HepG2 (cell line): ENCODE data around the gene TBX5. TPM values are rescaled to one million over a fixed set of nuclear protein-coding genes. Genes with fewer than 3 reads are reported as not detected.

Experiments used
- ATAC-seq: fragments of 200-7000 bp; cut with Tn5 transposase; 3 replicates; pipeline ENCODE4 v1.9.1; 2020; ENCODE audit warnings: mild to moderate bottlenecking, moderate library complexity
- BruUV-seq: library from RNA; stranded (reverse); fragments of 400-500 nt; replicated peaks from 2 replicates; lab custom pipeline; 2021; lab: Mats Ljungman, UMichigan
- CTCF ChIA-PET: fragments of 300-600 bp; formaldehyde crosslinking; extraction: SDS; loops from one replicate; lab custom pipeline; 2021; ENCODE audit warnings: low total read pairs, inconsistent platforms, low intra/inter-chr PET ratio; lab: Yijun Ruan, JAX
- POLR2A ChIA-PET: fragments of 350-600 bp; sonication (Branson Sonifier 250); formaldehyde crosslinking; loops from one replicate; lab custom pipeline; 2020; ENCODE audit warnings: antibody characterized with exemption, inconsistent platforms; lab: Yijun Ruan, JAX
- DNase-seq: peaks from one replicate; pipeline ENCODE4 v3.0.0-alpha.2; 2015; ENCODE audit warnings: low spot score
- FAIRE-seq: peaks from 3 replicates; lab custom pipeline; 2011; peaks lifted over from hg19 to GRCh38; lab: Jason Lieb, UNC
- H2AFZ ChIP-seq: one replicate; pipeline ENCODE4 v1.6.1; 2011; ENCODE audit warnings: low read length, inconsistent platforms
- H3K27ac ChIP-seq: fragments of 300-600 bp; 3 replicates; pipeline ENCODE4 v1.8.0; 2011; ENCODE audit warnings: mixed run types, mild to moderate bottlenecking, mixed read lengths, low read length, inconsistent platforms; ENCODE audit not compliant: insufficient read depth; ENCODE audit errors: extremely low read length
- H3K27me3 ChIP-seq, 2 experiments: fragments of 200-600 bp in 1 of 2; 2 replicates in 1 of 2; 3 replicates in 1 of 2; pipeline versions ENCODE4 v1.6.0 to v1.8.0; 2011; ENCODE audit warnings: low read length in 2 of 2, mild to moderate bottlenecking in 2 of 2, moderate library complexity in 2 of 2, inconsistent platforms in 1 of 2; ENCODE audit not compliant: insufficient read depth in 2 of 2, control insufficient read depth in 1 of 2
- H3K36me3 ChIP-seq, 2 experiments: fragments of 200-600 bp in 1 of 2; replicated peaks in 1 of 2; 2 replicates in 1 of 2; 3 replicates in 1 of 2; pipeline versions ENCODE4 v1.5.1 to v1.8.0; 2011; ENCODE audit warnings: low read length in 2 of 2, inconsistent platforms in 1 of 2; ENCODE audit not compliant: insufficient read depth in 2 of 2, control insufficient read depth in 1 of 2
- H3K4me1 ChIP-seq: 2 replicates; pipeline ENCODE4 v1.5.1; 2012; ENCODE audit warnings: low read length, inconsistent platforms; ENCODE audit not compliant: insufficient read depth
- H3K4me2 ChIP-seq: 2 replicates; pipeline ENCODE4 v1.6.0; 2011; ENCODE audit warnings: low read depth, low read length, inconsistent platforms
- H3K4me3 ChIP-seq, 3 experiments: fragments of 200-600 bp in 1 of 3; sonication (generic), shearing (Covaris generic) in 1 of 3; replicated peaks in 1 of 3; 2 replicates each; pipeline ENCODE4 v1.5.1; 2011 to 2016; ENCODE audit warnings: low read length in 3 of 3, inconsistent platforms in 2 of 3, low read depth in 2 of 3, mild to moderate bottlenecking in 2 of 3, control low read depth in 1 of 3, mixed read lengths in 1 of 3; ENCODE audit not compliant: insufficient read depth in 1 of 3
- H3K79me2 ChIP-seq: one replicate; pipeline ENCODE4 v1.6.1; 2011; ENCODE audit warnings: low read length, inconsistent platforms; ENCODE audit not compliant: insufficient read depth
- H3K9ac ChIP-seq: 2 replicates; pipeline ENCODE4 v1.6.0; 2011; ENCODE audit warnings: mild to moderate bottlenecking, low read depth, low read length, inconsistent platforms; ENCODE audit not compliant: insufficient read depth
- H3K9me3 ChIP-seq: 2 replicates; pipeline ENCODE4 v1.5.1; 2012; ENCODE audit warnings: mild to moderate bottlenecking, low read length
- H4K20me1 ChIP-seq: 2 replicates; pipeline ENCODE4 v1.6.0; 2011; ENCODE audit warnings: inconsistent platforms, mild to moderate bottlenecking, low read length, moderate library complexity; ENCODE audit not compliant: insufficient read depth
- CBX1 ChIP-seq: IDR thresholded peaks from one replicate; pipeline ENCODE4 v1.6.1; 2016; ENCODE audit warnings: antibody characterized with exemption, low read depth
- CCDC6 ChIP-seq: sonication (generic); formaldehyde crosslinking; IDR thresholded peaks from 2 replicates; pipeline ENCODE4 v1.8.1; 2022; ENCODE audit warnings: mild to moderate bottlenecking, missing genetic modification reagents, moderate library complexity
- IRX3 ChIP-seq: sonication (generic); formaldehyde crosslinking; IDR thresholded peaks from 2 replicates; pipeline ENCODE4 v1.8.1; 2023; ENCODE audit warnings: mild to moderate bottlenecking, low read depth, missing genetic modification reagents, borderline replicate concordance
- JUNB ChIP-seq: sonication (generic); formaldehyde crosslinking; IDR thresholded peaks from 2 replicates; pipeline ENCODE4 v1.8.0; 2022; ENCODE audit warnings: missing genetic modification reagents, mild to moderate bottlenecking, borderline replicate concordance
- KDM4B ChIP-seq: sonication (generic); formaldehyde crosslinking; IDR thresholded peaks from 2 replicates; pipeline ENCODE4 v1.4.0; 2020; ENCODE audit warnings: missing genetic modification reagents
- KLF6 ChIP-seq: IDR thresholded peaks from 2 replicates; pipeline ENCODE4 v1.8.0; 2016; ENCODE audit warnings: missing biosample characterization, missing genetic modification reagents
- SALL2 ChIP-seq: sonication (generic); formaldehyde crosslinking; IDR thresholded peaks from 2 replicates; pipeline ENCODE4 v1.8.1; 2023; ENCODE audit warnings: mild to moderate bottlenecking, missing genetic modification reagents, inconsistent platforms
- SMAD9 ChIP-seq: sonication (generic); formaldehyde crosslinking; IDR thresholded peaks from 2 replicates; pipeline ENCODE4 v1.5.1; 2020; ENCODE audit warnings: mild to moderate bottlenecking, missing genetic modification reagents
- SMYD3 ChIP-seq: sonication (generic); formaldehyde crosslinking; IDR thresholded peaks from 2 replicates; pipeline ENCODE4 v1.8.1; 2023; ENCODE audit warnings: mild to moderate bottlenecking, missing genetic modification reagents
- TBP ChIP-seq: sonication (generic); formaldehyde crosslinking; IDR thresholded peaks from 2 replicates; pipeline ENCODE4 v1.5.0; 2020; ENCODE audit warnings: missing genetic modification reagents
- TRIM24 ChIP-seq: sonication (generic); formaldehyde crosslinking; IDR thresholded peaks from 2 replicates; pipeline ENCODE4 v1.8.0; 2022; ENCODE audit warnings: mild to moderate bottlenecking, missing genetic modification reagents
- ZNF253 ChIP-seq: sonication (generic); formaldehyde crosslinking; IDR thresholded peaks from 2 replicates; pipeline ENCODE4 v1.8.0; 2022; ENCODE audit warnings: mild to moderate bottlenecking, missing genetic modification reagents, borderline replicate concordance
- ZNF329 ChIP-seq: sonication (generic); formaldehyde crosslinking; IDR thresholded peaks from 2 replicates; pipeline ENCODE4 v1.9.0; 2021; ENCODE audit warnings: low read depth, mild to moderate bottlenecking, missing genetic modification reagents
- ZNF724P ChIP-seq: sonication (generic); formaldehyde crosslinking; IDR thresholded peaks from 2 replicates; pipeline ENCODE4 v1.8.0; 2022; ENCODE audit warnings: missing genetic modification reagents, borderline replicate concordance
- ZNF878 ChIP-seq: sonication (generic); formaldehyde crosslinking; IDR thresholded peaks from 2 replicates; pipeline ENCODE4 v1.8.1; 2023; ENCODE audit warnings: mild to moderate bottlenecking, missing genetic modification reagents, moderate library complexity
- WGBS: methylation state at CpG from one replicate; pipeline ENCODE4 v1.1.6; 2017; ENCODE audit warnings: low lambda C conversion rate; 5-methylcytosine and 5-hydroxymethylcytosine counted together
- in situ Hi-C: cut with HindIII; loops from 2 replicates; pipeline ENCODE4 v1.10.0; 2017; ENCODE audit warnings: low pct_unique_long_range_greater_than_20kb; ENCODE audit not compliant: extremely low pct_ligation_motif_present
- intact Hi-C: fragments of 100-400 bp; cut with micrococcal nuclease; formaldehyde crosslinking; loops from one replicate; pipeline ENCODE4 v1.10.0; 2022; ENCODE audit not compliant: unreplicated experiment
- polyA plus RNA-seq, 8 experiments: library from polyadenylated mRNA; depleted of rRNA in 3 of 8; stranded (reverse) in 7 of 8; unstranded in 1 of 8; fragments of >200 nt; fragmentation: Illumina TruSeq in 4 of 8; extraction: Trizol in 4 of 8; gene quantifications; 2 replicates each; pipeline versions ENCODE4 v1.2.1 to v1.2.3, GENCODE V29; 2011 to 2016; ENCODE audit warnings: low read depth in 4 of 8, missing spikeins in 1 of 8, mixed read lengths in 1 of 8; ENCODE audit not compliant: insufficient read depth in 1 of 8
- total RNA-seq, 5 experiments: library from RNA; depleted of rRNA; stranded (reverse); fragments of >200 nt; fragmentation: Illumina TruSeq; extraction: Trizol; gene quantifications; 2 replicates each; pipeline ENCODE4 v1.2.3, GENCODE V29; 2016; ENCODE audit warnings: low read depth in 1 of 5
- TF ChIP-seq, protein P1 (sequence below): sonication (generic); formaldehyde crosslinking; IDR thresholded peaks from 2 replicates; pipeline ENCODE4 v1.4.0; 2020; ENCODE audit warnings: mild to moderate bottlenecking, missing genetic modification reagents, borderline replicate concordance
- TF ChIP-seq, protein P2 (sequence below): sonication (generic); formaldehyde crosslinking; IDR thresholded peaks from one replicate; pipeline ENCODE4 v1.5.1; 2020; ENCODE audit warnings: mild to moderate bottlenecking, missing genetic modification reagents; ENCODE audit errors: not compliant biosample characterization

Gene TBX5
- total and polyA plus RNA-seq, 2 of the 13 experiments (the other 11 are each of a cell fraction or from before 2014, with no cell fraction given): not detected

DNA sequence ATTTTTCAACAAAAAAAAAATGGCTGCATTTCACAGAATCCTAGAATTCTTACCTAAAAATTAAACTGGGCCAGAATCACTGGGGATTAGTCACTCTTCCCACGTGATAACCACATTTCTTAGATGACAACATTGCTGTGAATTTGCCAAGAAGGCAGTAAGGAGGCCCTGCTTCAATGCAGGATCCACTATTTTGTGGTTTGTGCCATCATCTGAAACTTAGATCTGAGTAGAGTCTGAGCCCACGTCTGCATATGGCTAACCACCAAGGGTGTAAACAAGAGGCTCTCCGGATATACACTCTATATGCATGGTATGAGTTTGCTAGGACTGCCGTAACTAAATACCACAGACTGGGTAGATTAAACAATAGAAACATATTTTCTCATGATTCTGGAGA lies 24.4 kb upstream of the TBX5 start:
- no peaks in the 10 kb centered on the region for H3K9me3 ChIP-seq
- no peaks in the 10 kb centered on the region for H3K79me2 ChIP-seq
- 0 out of 5 replicates have a peak, but pooled peaks cover 0 to 13% of the 10 kb centered on the region in 2 experiments for H3K27me3 ChIP-seq
- no peak overlapping the region for H3K27ac ChIP-seq
- BruUV-seq: no TSS peak
- in situ Hi-C loops: no loop called here
- H3K4me3 ChIP-seq: no peak overlapping the region
- H3K4me2 ChIP-seq: no peak overlapping the region
- ChIA-PET CTCF (no interaction called here), POLR2A (no interaction called here)
- ATAC-seq (no peak), DNase-seq (no peak), FAIRE-seq (no peak)
- H3K9ac ChIP-seq: no peak overlapping the region
- WGBS: 20% methylated on average over 4 of the region's 4 CpGs
- no peaks in the 10 kb centered on the region for H4K20me1 ChIP-seq
- H2AFZ ChIP-seq: no peak overlapping the region
- intact Hi-C loops: no loop called here
- no peaks in the 10 kb centered on the region for H3K36me3 ChIP-seq
- H3K4me1 ChIP-seq: peaks cover 3% of the 10 kb centered on the region; the same call in 1 of the 2 replicates
- TF ChIP-seq TRIM24 (CRISPR knock-in tag) (no peak), JUNB (CRISPR knock-in tag) (no peak), SALL2 (CRISPR knock-in tag) (no peak), TBP (CRISPR knock-in tag) (no peak), CBX1 (no peak), ZNF329 (CRISPR knock-in tag) (no peak), ZNF253 (CRISPR knock-in tag) (no peak), KLF6 (no peak), SMYD3 (CRISPR knock-in tag) (no peak), ZNF724P (CRISPR knock-in tag) (no peak), CCDC6 (CRISPR knock-in tag) (no peak), ZNF878 (CRISPR knock-in tag) (no peak), IRX3 (no peak), KDM4B (CRISPR knock-in tag) (no peak), SMAD9 (CRISPR knock-in tag) (no peak)
- TF ChIP-seq, protein P1, sequence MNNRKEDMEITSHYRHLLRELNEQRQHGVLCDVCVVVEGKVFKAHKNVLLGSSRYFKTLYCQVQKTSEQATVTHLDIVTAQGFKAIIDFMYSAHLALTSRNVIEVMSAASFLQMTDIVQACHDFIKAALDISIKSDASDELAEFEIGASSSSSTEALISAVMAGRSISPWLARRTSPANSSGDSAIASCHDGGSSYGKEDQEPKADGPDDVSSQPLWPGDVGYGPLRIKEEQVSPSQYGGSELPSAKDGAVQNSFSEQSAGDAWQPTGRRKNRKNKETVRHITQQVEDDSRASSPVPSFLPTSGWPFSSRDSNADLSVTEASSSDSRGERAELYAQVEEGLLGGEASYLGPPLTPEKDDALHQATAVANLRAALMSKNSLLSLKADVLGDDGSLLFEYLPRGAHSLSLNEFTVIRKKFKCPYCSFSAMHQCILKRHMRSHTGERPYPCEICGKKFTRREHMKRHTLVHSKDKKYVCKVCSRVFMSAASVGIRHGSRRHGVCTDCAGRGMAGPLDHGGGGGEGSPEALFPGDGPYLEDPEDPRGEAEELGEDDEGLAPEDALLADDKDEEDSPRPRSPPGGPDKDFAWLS (CRISPR knock-in tag): no peak
- TF ChIP-seq, protein P2, sequence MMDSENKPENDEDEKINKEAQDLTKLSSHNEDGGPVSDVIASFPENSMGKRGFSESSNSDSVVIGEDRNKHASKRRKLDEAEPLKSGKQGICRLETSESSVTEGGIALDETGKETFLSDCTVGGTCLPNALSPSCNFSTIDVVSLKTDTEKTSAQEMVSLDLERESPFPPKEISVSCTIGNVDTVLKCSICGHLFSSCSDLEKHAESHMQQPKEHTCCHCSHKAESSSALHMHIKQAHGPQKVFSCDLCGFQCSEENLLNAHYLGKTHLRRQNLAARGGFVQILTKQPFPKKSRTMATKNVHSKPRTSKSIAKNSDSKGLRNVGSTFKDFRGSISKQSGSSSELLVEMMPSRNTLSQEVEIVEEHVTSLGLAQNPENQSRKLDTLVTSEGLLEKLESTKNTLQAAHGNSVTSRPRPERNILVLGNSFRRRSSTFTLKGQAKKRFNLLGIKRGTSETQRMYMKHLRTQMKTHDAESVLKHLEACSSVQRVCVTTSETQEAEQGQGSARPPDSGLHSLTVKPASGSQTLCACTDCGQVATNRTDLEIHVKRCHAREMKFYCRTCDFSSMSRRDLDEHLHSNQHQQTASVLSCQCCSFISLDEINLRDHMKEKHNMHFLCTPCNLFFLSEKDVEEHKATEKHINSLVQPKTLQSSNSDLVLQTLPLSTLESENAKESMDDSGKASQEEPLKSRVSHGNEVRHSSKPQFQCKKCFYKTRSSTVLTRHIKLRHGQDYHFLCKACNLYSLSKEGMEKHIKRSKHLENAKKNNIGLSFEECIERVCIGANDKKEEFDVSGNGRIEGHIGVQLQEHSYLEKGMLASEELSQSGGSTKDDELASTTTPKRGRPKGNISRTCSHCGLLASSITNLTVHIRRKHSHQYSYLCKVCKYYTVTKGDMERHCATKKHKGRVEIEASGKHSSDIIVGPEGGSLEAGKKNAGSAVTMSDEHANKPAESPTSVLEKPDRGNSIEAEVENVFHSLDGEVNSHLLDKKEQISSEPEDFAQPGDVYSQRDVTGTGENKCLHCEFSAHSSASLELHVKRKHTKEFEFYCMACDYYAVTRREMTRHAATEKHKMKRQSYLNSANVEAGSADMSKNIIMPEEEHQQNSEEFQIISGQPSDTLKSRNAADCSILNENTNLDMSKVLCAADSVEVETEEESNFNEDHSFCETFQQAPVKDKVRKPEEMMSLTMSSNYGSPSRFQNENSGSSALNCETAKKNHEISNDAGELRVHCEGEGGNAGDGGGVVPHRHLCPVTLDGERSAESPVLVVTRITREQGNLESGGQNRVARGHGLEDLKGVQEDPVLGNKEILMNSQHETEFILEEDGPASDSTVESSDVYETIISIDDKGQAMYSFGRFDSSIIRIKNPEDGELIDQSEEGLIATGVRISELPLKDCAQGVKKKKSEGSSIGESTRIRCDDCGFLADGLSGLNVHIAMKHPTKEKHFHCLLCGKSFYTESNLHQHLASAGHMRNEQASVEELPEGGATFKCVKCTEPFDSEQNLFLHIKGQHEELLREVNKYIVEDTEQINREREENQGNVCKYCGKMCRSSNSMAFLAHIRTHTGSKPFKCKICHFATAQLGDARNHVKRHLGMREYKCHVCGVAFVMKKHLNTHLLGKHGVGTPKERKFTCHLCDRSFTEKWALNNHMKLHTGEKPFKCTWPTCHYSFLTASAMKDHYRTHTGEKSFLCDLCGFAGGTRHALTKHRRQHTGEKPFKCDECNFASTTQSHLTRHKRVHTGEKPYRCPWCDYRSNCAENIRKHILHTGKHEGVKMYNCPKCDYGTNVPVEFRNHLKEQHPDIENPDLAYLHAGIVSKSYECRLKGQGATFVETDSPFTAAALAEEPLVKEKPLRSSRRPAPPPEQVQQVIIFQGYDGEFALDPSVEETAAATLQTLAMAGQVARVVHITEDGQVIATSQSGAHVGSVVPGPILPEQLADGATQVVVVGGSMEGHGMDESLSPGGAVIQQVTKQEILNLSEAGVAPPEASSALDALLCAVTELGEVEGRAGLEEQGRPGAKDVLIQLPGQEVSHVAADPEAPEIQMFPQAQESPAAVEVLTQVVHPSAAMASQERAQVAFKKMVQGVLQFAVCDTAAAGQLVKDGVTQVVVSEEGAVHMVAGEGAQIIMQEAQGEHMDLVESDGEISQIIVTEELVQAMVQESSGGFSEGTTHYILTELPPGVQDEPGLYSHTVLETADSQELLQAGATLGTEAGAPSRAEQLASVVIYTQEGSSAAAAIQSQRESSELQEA (CRISPR knock-in tag): no peak
